SK-N-SH (cell line): ENCODE data around the gene PLEKHA6. TPM values are rescaled to one million over a fixed set of nuclear protein-coding genes. Genes with fewer than 3 reads are reported as not detected.
A peak's percentile ranks its signal among the peaks of the same experiment; 100 is the strongest.

ENCODE experiments used
- CTCF ChIA-PET: fragments of 300-600, 350-600 bp; formaldehyde crosslinking; extraction: SDS; loops from one replicate; lab custom pipeline; 2021; lab: Yijun Ruan, JAX
- POLR2A ChIA-PET: fragments of 350-600 bp; sonication (Branson Sonifier 250); formaldehyde crosslinking; extraction: SDS; loops from one replicate; lab custom pipeline; 2020; ENCODE audit warnings: antibody characterized with exemption, inconsistent platforms; lab: Yijun Ruan, JAX
- DNase-seq: peaks from one replicate; pipeline ENCODE4 v3.0.0; 2012
- H2AFZ ChIP-seq: fragments of 200-600 bp; sonication (generic); 2 replicates; pipeline ENCODE4 v1.8.1; 2016; ENCODE audit warnings: antibody characterized with exemption, mild to moderate bottlenecking, low read depth
- H3F3A ChIP-seq: fragments of 200-600 bp; sonication (generic); replicated peaks from 2 replicates; pipeline ENCODE3; 2016; ENCODE audit warnings: antibody characterized with exemption, mild to moderate bottlenecking; ENCODE audit not compliant: insufficient read depth
- H3K27ac ChIP-seq, 2 experiments: fragments of 200-500 bp in 1 of 2; fragments of 200-600 bp in 1 of 2; sonication (Bioruptor generic) in 1 of 2; sonication (generic), shearing (Covaris generic) in 1 of 2; 2 replicates each; pipeline versions ENCODE4 v1.5.1 to v1.6.1; 2014 to 2016; ENCODE audit warnings: low read depth in 2 of 2, inconsistent platforms in 1 of 2, low read length in 1 of 2, mild to moderate bottlenecking in 1 of 2, mixed read lengths in 1 of 2
- H3K27me3 ChIP-seq: fragments of 200-600 bp; sonication (generic), shearing (Covaris generic); 2 replicates; pipeline ENCODE4 v1.6.1; 2016; ENCODE audit warnings: mixed run types; ENCODE audit not compliant: insufficient read depth
- H3K36me3 ChIP-seq, 2 experiments: fragments of 200-500 bp in 1 of 2; fragments of 200-600 bp in 1 of 2; sonication (Bioruptor generic) in 1 of 2; sonication (generic) in 1 of 2; replicated peaks in 1 of 2; 2 replicates each; pipeline versions ENCODE3 to v1.5.1; 2014 to 2016; ENCODE audit warnings: low read length in 1 of 2, mild to moderate bottlenecking in 1 of 2; ENCODE audit not compliant: insufficient read depth in 2 of 2, control insufficient read depth in 1 of 2
- H3K4me1 ChIP-seq, 2 experiments: fragments of 200-500 bp in 1 of 2; fragments of 200-600 bp in 1 of 2; sonication (Bioruptor generic) in 1 of 2; sonication (generic), shearing (Covaris generic) in 1 of 2; 2 replicates each; pipeline versions ENCODE4 v1.5.1 to v1.6.1; 2014 to 2016; ENCODE audit warnings: low read depth in 1 of 2, low read length in 1 of 2, mixed run types in 1 of 2; ENCODE audit not compliant: insufficient read depth in 2 of 2, control insufficient read depth in 1 of 2
- H3K4me2 ChIP-seq: fragments of 200-600 bp; sonication (generic), shearing (Covaris generic); 2 replicates; pipeline ENCODE4 v1.6.1; 2017; ENCODE audit warnings: mixed run types
- H3K4me3 ChIP-seq, 2 experiments: fragments of 200-500 bp in 1 of 2; fragments of 200-600 bp in 1 of 2; sonication (Bioruptor generic) in 1 of 2; sonication (generic), shearing (Covaris generic) in 1 of 2; 2 replicates each; pipeline versions ENCODE4 v1.5.1 to v1.8.1; 2014 to 2016; ENCODE audit warnings: low read depth in 2 of 2, inconsistent platforms in 1 of 2, low read length in 1 of 2, mild to moderate bottlenecking in 1 of 2, mixed read lengths in 1 of 2, moderate library complexity in 1 of 2
- H3K79me2 ChIP-seq: fragments of 200-600 bp; sonication (generic); 2 replicates; pipeline ENCODE4 v1.8.1; 2017; ENCODE audit warnings: mild to moderate bottlenecking; ENCODE audit not compliant: insufficient read depth
- H3K9ac ChIP-seq: fragments of 200-600 bp; sonication (generic); 2 replicates; pipeline ENCODE4 v1.6.1; 2017; ENCODE audit warnings: mixed run types
- H3K9me2 ChIP-seq: fragments of 200-600 bp; sonication (generic); 2 replicates; pipeline ENCODE4 v1.6.1; 2017; ENCODE audit warnings: mixed run types
- H3K9me3 ChIP-seq: fragments of 200-600 bp; sonication (generic); 2 replicates; pipeline ENCODE4 v1.6.1; 2017; ENCODE audit warnings: mixed run types, mild to moderate bottlenecking, moderate library complexity
- H4K20me1 ChIP-seq: fragments of 200-600 bp; sonication (generic); 2 replicates; pipeline ENCODE4 v1.6.1; 2017; ENCODE audit warnings: mild to moderate bottlenecking, mixed run types; ENCODE audit not compliant: insufficient read depth
- CHD2 ChIP-seq: fragments of 150-350 bp; IDR thresholded peaks from 2 replicates; pipeline ENCODE4 v1.6.1; 2018; ENCODE audit warnings: low read length; ENCODE audit not compliant: partially characterized antibody
- EZH2phosphoT487 ChIP-seq: fragments of 200-600 bp; sonication (generic); IDR thresholded peaks from 2 replicates; pipeline ENCODE4 v1.6.1; 2017; ENCODE audit warnings: low read depth, mixed run types, mild to moderate bottlenecking, antibody characterized with exemption, moderate library complexity, borderline replicate concordance
- FOSL2 ChIP-seq: IDR thresholded peaks from 2 replicates; pipeline ENCODE4 v1.4.0; 2012; ENCODE audit warnings: low read depth, mild to moderate bottlenecking, moderate library complexity, borderline replicate concordance
- FOXJ3 ChIP-seq: sonication (generic); formaldehyde crosslinking; IDR thresholded peaks from 2 replicates; pipeline ENCODE4 v1.5.1; 2020; ENCODE audit warnings: mild to moderate bottlenecking, missing genetic modification reagents
- JUND ChIP-seq: IDR thresholded peaks from 2 replicates; pipeline ENCODE4 v1.4.0; 2012
- MAX ChIP-seq: IDR thresholded peaks from 2 replicates; pipeline ENCODE4 v1.4.0; 2012; ENCODE audit warnings: low read depth
- MEF2A ChIP-seq: IDR thresholded peaks from 2 replicates; pipeline ENCODE4 v1.4.0; 2012; ENCODE audit warnings: low read depth, borderline replicate concordance
- NRF1 ChIP-seq: IDR thresholded peaks from 2 replicates; pipeline ENCODE4 v1.6.1; 2012; ENCODE audit warnings: low read depth, mild to moderate bottlenecking, low read length
- PBX3 ChIP-seq: IDR thresholded peaks from 2 replicates; pipeline ENCODE4; 2012
- REST ChIP-seq: IDR thresholded peaks from 2 replicates; pipeline ENCODE4 v1.6.1; 2012; ENCODE audit warnings: mild to moderate bottlenecking, low read depth, low read length, moderate library complexity
- RXRA ChIP-seq: IDR thresholded peaks from 2 replicates; pipeline ENCODE4 v1.4.0; 2012; ENCODE audit warnings: low read depth, mild to moderate bottlenecking, borderline replicate concordance
- SIN3A ChIP-seq: IDR thresholded peaks from 2 replicates; pipeline ENCODE4 v1.6.1; 2012; ENCODE audit warnings: low read depth, mild to moderate bottlenecking, low read length, moderate library complexity, borderline replicate concordance
- SMC3 ChIP-seq: IDR thresholded peaks from 2 replicates; pipeline ENCODE4 v1.6.1; 2012; ENCODE audit warnings: low read depth, low read length, improper control_type of control experiment
- TCF12 ChIP-seq: IDR thresholded peaks from 2 replicates; pipeline ENCODE4 v1.4.0; 2012
- USF2 ChIP-seq: fragments of 150-350 bp; IDR thresholded peaks from 2 replicates; pipeline ENCODE4 v1.6.1; 2017; ENCODE audit warnings: antibody characterized with exemption, low read length, low read depth, borderline replicate concordance
- YY1 ChIP-seq: IDR thresholded peaks from 2 replicates; pipeline ENCODE4 v1.4.0; 2012; ENCODE audit warnings: low read depth, mild to moderate bottlenecking
- ZBTB33 ChIP-seq: IDR thresholded peaks from 2 replicates; pipeline ENCODE4 v1.4.0; 2012; ENCODE audit warnings: low read depth, borderline replicate concordance
- WGBS: methylation state at CpG from one replicate; pipeline ENCODE4 v1.1.6; 2017; ENCODE audit warnings: low lambda C conversion rate; 5-methylcytosine and 5-hydroxymethylcytosine counted together
- polyA plus RNA-seq, 3 experiments: library from polyadenylated mRNA; depleted of rRNA; stranded (reverse); fragments of >200 nt; gene quantifications; 2 replicates each; pipeline ENCODE4 v1.2.3, GENCODE V29; 2012

PLEKHA6 gene
- polyA plus RNA-seq, 1 of the 3 experiments (the other 2 are of a cell fraction): 1.2 TPM

- POLR2A ChIA-PET: no interaction called here
- H3K4me1 ChIP-seq: peaks cover 0 to 44% of the 10 kb centered on the region in 2 experiments; a peak in 1 of 4 replicates
- no peaks in the 10 kb centered on the region for H3K9me3 ChIP-seq
- CTCF ChIA-PET: interaction anchor here (1.0 to 11.4 kb wide), 4 partner anchors 9 to 97 kb away, joined by 3 to 180 read pairs (median 6); no protein-coding TSS in a partner anchor
- 76% methylated on average over 9 of the region's 9 CpGs for WGBS
- H3K27ac ChIP-seq: peak overlapping the region in 1 of 2 experiments; percentile 23; a peak in 1 of 4 replicates
- TF ChIP-seq EZH2phosphoT487 (no peak), TCF12 (no peak), ZBTB33 (no peak), JUND (no peak), PBX3 (no peak), FOXJ3 (CRISPR knock-in tag) (no peak), CHD2 (no peak)
- TF ChIP-seq, all 33 proteins: peak for 0
- H3F3A ChIP-seq: no peaks in the 10 kb centered on the region
- H2AFZ ChIP-seq: no peak overlapping the region
- no peak for DNase-seq
- no peaks in the 10 kb centered on the region for H3K9me2 ChIP-seq
- no peaks in the 10 kb centered on the region for H4K20me1 ChIP-seq
- no peaks in the 10 kb centered on the region for H3K79me2 ChIP-seq
- no peak overlapping the region for H3K4me3 ChIP-seq
- H3K27me3 ChIP-seq: no peaks in the 10 kb centered on the region; the same call in 1 of the 2 replicates
- peaks cover 0 to 8% of the 10 kb centered on the region in 2 experiments for H3K36me3 ChIP-seq
- no peak overlapping the region for H3K4me2 ChIP-seq
- H3K9ac ChIP-seq: no peak overlapping the region
Observed at GRCh38 chr1:204267191-204267601, 92.5 kb downstream of the PLEKHA6 start.

- 58% methylated on average over 5 of the region's 5 CpGs for WGBS
- CTCF ChIA-PET: interaction anchor here (1.1 to 15.9 kb wide), 4 partner anchors 8 to 94 kb away, joined by 4 to 338 read pairs (median 94); partner anchors contain the start of gene PLEKHA6
- Histone ChIP-seq H3K9me2 (no peaks in the 10 kb centered on the region), H2AFZ (no peak overlapping the region), H3F3A (no peaks in the 10 kb centered on the region), H3K9me3 (no peaks in the 10 kb centered on the region), H3K27me3 (no peaks in the 10 kb centered on the region; the same call in 1 of the 2 replicates), H3K4me2 (no peak overlapping the region), H3K4me3 (no peak overlapping the region), H3K27ac (peak overlapping the region in 1 of 2 experiments; percentile 23; a peak in 1 of 4 replicates), H3K4me1 (peaks cover 0 to 49% of the 10 kb centered on the region in 2 experiments; a peak in 1 of 4 replicates), H3K9ac (no peak overlapping the region), H3K36me3 (peaks cover 0 to 8% of the 10 kb centered on the region in 2 experiments), H3K79me2 (no peaks in the 10 kb centered on the region), H4K20me1 (no peaks in the 10 kb centered on the region)
- DNase-seq: no peak
- POLR2A ChIA-PET: no interaction called here
- no peak for TF ChIP-seq MAX
- no peak for TF ChIP-seq MEF2A
- no peak for TF ChIP-seq SIN3A
- no peak for TF ChIP-seq JUND
- TF ChIP-seq TCF12: no peak
- TF ChIP-seq RXRA: no peak
- no peak for TF ChIP-seq YY1
- no peak for TF ChIP-seq SMC3
- TF ChIP-seq REST: no peak
- TF ChIP-seq USF2: no peak
- no peak for TF ChIP-seq NRF1
- no peak for TF ChIP-seq FOSL2
Observed at GRCh38 chr1:204266504-204267034, 93.2 kb downstream of the PLEKHA6 start.
